ENCODE data around the gene STXBP6. TPM values are rescaled to one million over a fixed set of nuclear protein-coding genes. Genes with fewer than 3 reads are reported as not detected.
"Not testable (repeated sequence)": the region's sequence is repeated elsewhere in the genome, so short reads cannot be mapped to it uniquely, and the experiment has no call there.

Gene STXBP6
- total RNA-seq, 1 donor from 2014 or later = 43.5 TPM

GRCh38 chr14:24851837-24852236 is 198.1 kb downstream of the STXBP6 start:
- ATAC-seq (no peak), DNase-seq (no peak)
- intact Hi-C loops (cut with micrococcal nuclease) = no loop called here

DNA sequence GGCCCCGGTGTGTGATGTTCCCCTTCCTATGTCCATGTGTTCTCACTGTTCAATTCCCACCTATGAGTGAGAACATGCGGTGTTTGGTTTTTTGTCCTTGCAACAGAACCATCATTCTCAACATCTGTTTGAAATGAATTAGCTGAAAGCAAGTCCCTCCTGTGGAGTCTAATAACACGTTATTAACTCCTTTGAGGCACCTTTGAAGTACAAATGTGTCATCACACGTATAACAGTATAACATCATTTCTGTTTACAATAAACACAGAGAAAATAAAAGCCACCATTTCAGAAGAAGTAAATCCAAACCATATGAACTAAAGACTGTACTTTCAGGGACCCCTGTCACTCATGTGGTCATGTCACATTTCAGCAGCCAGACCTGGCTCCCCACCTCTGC is 198.5 kb downstream of the STXBP6 start:
- ATAC-seq = no peak
- intact Hi-C loops (cut with micrococcal nuclease) = no loop called here
- no peak for DNase-seq

DNA sequence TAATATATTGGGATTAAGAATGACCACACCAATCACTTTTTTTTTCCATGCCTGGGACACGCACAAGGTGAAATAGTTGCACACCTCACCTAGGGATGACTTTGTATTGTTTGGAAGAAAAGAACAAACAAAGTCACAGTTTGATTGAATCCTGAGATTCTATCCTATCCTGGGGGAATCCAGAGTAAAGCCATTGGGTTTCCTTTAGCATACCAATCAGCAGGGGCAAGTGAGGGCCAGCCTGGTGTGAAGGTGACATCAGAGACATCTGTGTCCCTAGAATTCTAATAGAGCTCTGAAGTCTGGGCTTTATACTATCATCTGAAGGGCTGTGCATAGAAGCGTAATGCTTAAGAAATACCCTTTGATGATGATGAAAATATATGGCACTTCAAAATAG is 199.9 kb downstream of the STXBP6 start:
- DNase-seq (no peak), ATAC-seq (no peak)
- intact Hi-C loops (cut with micrococcal nuclease) = no loop called here

DNA sequence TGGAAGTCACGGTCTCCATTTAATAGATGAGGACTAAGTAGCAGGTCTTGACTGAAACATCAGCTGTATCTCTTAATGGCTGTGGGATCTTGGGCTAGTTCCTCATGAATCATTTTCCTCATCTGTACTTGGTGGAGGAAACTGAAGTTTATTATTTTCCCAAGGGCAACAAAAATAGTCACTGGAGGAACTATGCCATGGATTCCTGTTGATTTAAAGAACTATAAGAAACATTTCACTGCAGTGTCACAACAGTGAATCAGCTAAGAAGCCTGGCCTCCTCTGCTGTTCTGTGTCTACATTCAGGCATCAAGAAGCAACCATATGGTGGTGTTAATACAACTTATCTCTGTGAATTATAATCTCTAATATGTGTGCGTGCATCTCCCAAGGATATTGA is 200.5 kb downstream of the STXBP6 start:
- ATAC-seq = no peak
- DNase-seq = no peak
- intact Hi-C loops (cut with micrococcal nuclease) = no loop called here

DNA sequence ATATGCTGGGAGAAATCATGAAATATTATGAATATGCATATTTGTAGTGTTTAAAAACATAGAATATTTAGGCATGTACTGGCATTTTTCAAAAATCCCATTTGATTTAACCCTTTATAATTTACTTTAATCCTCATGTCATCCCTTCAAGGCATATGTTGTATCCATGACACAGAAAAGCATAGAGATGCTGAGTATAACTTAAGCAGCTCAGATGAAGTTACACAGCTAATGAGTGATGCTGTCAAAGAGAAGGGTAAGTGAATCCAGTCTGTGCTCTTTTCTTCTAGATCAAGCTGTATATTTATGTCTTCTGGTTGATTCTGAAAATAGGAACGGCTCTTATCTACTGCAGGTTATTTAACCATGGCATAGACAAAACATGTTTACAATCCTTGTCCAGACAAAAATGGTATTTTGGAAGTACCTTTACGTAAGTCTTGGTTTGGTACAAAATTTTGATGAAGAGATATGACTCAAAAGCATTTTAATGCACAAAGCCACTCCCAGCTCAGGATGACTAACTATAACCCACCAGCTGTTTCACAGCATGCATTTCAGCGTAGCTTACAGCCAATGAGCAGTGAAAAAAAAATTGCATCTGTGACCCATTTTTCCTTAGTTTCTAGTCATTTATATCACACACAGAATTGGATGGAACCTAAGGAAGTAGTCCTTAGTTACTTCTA is 201.7 kb downstream of the STXBP6 start:
- intact Hi-C loops (cut with micrococcal nuclease) = no loop called here
- ATAC-seq (peak; percentile 41), DNase-seq (no peak)

DNA sequence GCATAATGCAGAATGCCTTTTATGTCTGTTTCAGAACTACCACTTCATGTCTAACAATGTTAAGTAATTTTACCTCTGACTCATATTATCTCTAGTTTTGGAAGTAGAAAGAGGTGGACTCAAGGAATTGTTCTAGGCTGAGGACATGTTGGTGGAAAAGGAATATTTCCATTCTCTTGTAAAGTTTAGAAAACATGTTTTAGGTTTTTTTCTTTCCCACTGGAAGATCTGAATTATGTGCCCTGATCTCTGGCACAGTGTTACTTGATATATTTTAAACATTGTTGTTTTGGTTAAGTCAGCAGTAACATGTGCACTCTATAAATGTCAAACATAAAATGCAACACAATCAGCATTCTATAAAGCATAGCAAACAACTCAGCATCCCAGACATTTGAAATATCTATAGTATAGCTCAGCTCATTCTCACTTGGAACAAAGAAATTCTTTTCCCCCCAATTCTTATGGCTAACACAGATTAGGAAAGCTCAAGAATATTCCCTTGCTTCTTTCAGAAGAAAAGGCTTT is 202.3 kb downstream of the STXBP6 start:
- DNase-seq = no peak
- intact Hi-C loops (cut with micrococcal nuclease) = no loop called here
- no peak for ATAC-seq

- no peak for ATAC-seq
- no peak for DNase-seq
- intact Hi-C loops (cut with micrococcal nuclease) = no loop called here
Measured at GRCh38 chr14:24846261-24846660, 203.7 kb downstream of the STXBP6 start.

- DNase-seq (no peak), ATAC-seq (no peak)
- intact Hi-C loops (cut with micrococcal nuclease) = no loop called here
Measured at GRCh38 chr14:24845851-24846250, 204.1 kb downstream of the STXBP6 start.

DNA sequence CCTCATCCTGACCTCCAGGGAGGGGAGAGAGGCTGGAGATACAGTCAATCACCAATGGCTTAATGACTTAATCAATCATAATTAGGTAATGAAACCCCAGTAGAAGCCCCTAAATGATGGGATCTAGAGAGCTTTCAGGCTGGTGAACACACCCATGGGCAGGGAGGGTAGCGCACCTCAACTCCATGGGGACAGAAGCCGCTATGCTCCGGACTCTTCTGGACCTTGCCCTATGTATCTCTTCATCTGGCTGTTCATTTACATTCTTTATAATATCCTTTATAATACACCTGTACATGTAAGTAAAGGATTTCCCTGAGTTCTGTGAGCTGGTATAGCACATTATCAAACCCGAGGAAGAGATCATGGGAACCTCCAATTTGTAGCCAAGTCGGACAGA is 205.9 kb downstream of the STXBP6 start:
- intact Hi-C loops (cut with micrococcal nuclease) = no loop called here
- ATAC-seq (no peak), DNase-seq (no peak)

DNA sequence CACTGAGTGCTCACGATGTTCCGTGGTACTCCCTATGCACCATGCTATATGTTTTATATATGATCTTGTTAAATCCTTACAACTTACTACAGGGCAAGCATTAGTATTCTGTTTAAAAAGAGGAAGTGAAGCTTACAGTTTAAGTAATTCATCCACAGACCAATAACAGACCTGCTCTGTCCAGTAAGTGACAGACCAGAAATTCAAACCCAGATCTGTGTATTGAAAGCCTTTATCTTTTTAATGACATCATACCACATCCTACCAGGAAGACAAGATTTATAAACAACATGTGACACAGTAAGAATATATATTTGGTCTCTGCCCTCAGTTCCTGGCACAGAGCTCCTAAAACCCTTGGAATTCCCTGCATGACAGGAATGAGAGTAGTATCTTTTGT is 206.5 kb downstream of the STXBP6 start:
- ATAC-seq (no peak), DNase-seq (no peak)
- intact Hi-C loops (cut with micrococcal nuclease) = no loop called here

DNA sequence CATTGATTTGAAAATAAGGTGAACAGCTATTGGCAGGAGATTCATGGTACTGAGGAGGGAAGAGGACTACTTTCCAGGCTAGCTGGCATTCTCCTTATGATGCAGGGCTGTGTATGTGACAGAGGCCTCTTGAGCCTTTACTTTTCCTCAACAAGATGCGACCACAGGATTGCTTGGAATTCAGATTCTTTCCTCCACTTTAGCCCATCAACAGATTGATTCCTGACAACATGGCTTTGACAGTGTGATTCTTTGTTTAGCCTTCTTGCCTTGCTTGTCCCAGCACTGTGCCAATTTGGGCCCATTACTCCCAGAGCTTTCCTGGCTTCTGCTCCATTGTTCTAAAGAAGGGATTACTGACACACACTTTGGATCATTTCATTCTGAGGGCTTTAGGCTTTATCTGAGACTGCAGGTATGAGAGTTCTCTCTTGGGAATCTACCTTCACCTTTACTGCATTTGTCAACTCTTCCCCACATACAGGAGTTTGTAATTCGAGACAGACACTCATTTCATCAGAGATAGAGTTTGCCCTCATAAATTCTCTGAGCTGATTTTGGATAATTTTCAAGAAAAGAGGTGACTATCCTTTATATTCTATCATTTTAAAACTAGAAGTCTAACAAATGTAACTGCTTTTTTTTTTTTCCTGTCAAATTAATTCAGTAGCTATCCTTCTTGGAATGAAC is 209.6 kb downstream of the STXBP6 start:
- DNase-seq (no peak), ATAC-seq (no peak)
- intact Hi-C loops (cut with micrococcal nuclease) = no loop called here

- intact Hi-C loops (cut with micrococcal nuclease) = no loop called here
- DNase-seq = no peak
- no peak for ATAC-seq
Measured at GRCh38 chr14:24839617-24840203, 210.2 kb downstream of the STXBP6 start.

- ATAC-seq (peak; percentile 86), DNase-seq (peak; percentile 43)
- intact Hi-C loops (cut with micrococcal nuclease) = no loop called here
Measured at GRCh38 chr14:24838945-24839616, 210.9 kb downstream of the STXBP6 start.

- DNase-seq (no peak), ATAC-seq (peak; percentile 50)
- intact Hi-C loops (cut with micrococcal nuclease) = no loop called here
Measured at GRCh38 chr14:24837280-24838046, 212.5 kb downstream of the STXBP6 start.

DNA sequence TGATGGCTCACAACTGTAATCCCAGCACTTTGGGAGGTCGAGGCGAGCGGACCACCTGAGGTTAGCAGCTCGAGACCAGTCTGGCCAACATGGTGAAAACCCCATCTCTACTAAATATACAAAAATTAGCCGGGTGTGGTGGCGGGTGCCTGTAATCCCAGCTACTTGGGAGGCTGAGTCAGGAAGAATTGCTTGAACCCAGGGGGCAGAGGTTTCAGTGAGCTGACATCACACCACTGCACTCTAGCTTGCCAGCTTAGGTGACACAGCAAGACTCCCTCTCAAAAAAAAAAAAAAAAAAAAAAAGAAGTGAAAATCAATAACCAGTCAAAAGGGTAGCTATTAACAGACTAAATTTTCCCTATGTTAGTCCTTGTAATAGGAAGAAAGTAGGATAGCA is 213.6 kb downstream of the STXBP6 start:
- intact Hi-C loops (cut with micrococcal nuclease); DNase-seq; ATAC-seq: not testable (repeated sequence)

- DNase-seq = no peak
- intact Hi-C loops (cut with micrococcal nuclease) = no loop called here
- ATAC-seq = no peak
Measured at GRCh38 chr14:24834956-24835355, 215.0 kb downstream of the STXBP6 start.

GRCh38 chr14:24833385-24833784 is 216.6 kb downstream of the STXBP6 start:
- intact Hi-C loops (cut with micrococcal nuclease) = no loop called here
- no peak for DNase-seq
- ATAC-seq = no peak

GRCh38 chr14:24831677-24832076 is 218.3 kb downstream of the STXBP6 start:
- ATAC-seq = no peak

DNA sequence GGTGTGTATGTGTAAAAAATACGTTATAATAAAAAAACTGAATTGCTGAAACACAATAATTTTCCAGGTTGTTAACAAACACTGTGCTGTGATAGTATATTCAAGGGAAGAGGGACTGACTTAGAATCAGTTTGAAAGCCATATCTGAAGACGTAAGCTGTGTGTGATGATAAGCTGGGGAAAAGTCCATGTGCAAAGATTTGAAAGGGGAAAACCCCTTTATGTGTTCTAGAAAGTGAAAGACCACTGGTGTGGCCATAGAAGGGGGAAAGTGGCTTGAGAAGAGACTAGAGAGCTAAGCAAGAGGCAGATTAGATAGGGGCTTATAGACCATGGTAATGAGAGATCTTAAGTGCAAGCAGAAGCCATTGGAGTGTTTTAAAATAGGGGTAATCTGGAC is 220.1 kb downstream of the STXBP6 start:
- ATAC-seq (no peak), DNase-seq (no peak)
- intact Hi-C loops (cut with micrococcal nuclease) = no loop called here

More at GRCh38 chr14:24831677-24832076, 218.3 kb downstream of the STXBP6 start:
- no peak for DNase-seq
- intact Hi-C loops (cut with micrococcal nuclease) = no loop called here

Data from left ventricle myocardium superior (tissue), 1 donor.